Calu3 (cell line): Measurements from ENCODE around the gene PVALB. TPM values are rescaled to one million over a fixed set of nuclear protein-coding genes. Genes with fewer than 3 reads are reported as not detected.

Source experiments
- Bru-seq: library from RNA; stranded (reverse); fragments of 400-500 nt; gene quantifications from one replicate; lab custom pipeline; 2021; lab: Mats Ljungman, UMichigan
- BruChase-seq, 2 experiments: library from RNA; stranded (reverse); fragments of 400-500 nt; gene quantifications; one replicate each; lab custom pipeline; 2021; lab: Mats Ljungman, UMichigan
- BruUV-seq: library from RNA; stranded (reverse); fragments of 400-500 nt; replicated peaks from 2 replicates; lab custom pipeline; 2021; lab: Mats Ljungman, UMichigan
- CTCF ChIA-PET: fragments of 300-600 bp; sonication (Branson Sonifier 250); formaldehyde crosslinking; loops from one replicate; lab custom pipeline; 2022; ENCODE audit warnings: antibody characterized with exemption; lab: Charles Lee
- DNase-seq: peaks from one replicate; pipeline ENCODE4 v3.0.0; 2022
- H3K27ac Mint-ChIP-seq: one replicate; pipeline ENCODE4 v1.8.0; 2022; ENCODE audit warnings: mixed read lengths; ENCODE audit not compliant: unreplicated experiment
- H3K27me3 Mint-ChIP-seq: one replicate; pipeline ENCODE4 v1.8.0; 2022; ENCODE audit warnings: mixed read lengths; ENCODE audit not compliant: unreplicated experiment
- H3K36me3 Mint-ChIP-seq: one replicate; pipeline ENCODE4 v1.8.0; 2022; ENCODE audit warnings: mild to moderate bottlenecking, moderate library complexity, mixed read lengths; ENCODE audit not compliant: insufficient read depth, unreplicated experiment
- H3K4me1 Mint-ChIP-seq: one replicate; pipeline ENCODE4 v1.8.0; 2022; ENCODE audit warnings: mild to moderate bottlenecking, low read depth, mixed read lengths; ENCODE audit not compliant: unreplicated experiment
- H3K4me3 Mint-ChIP-seq: one replicate; pipeline ENCODE4 v1.8.0; 2022; ENCODE audit warnings: mild to moderate bottlenecking, low read depth, moderate library complexity, mixed read lengths; ENCODE audit not compliant: unreplicated experiment
- H3K9me3 Mint-ChIP-seq: one replicate; pipeline ENCODE4 v1.8.0; 2022; ENCODE audit warnings: low read depth, mixed read lengths; ENCODE audit not compliant: unreplicated experiment
- CTCF ChIP-seq: fragments of 200-600 bp; IDR thresholded peaks from one replicate; pipeline ENCODE4 v1.8.0; 2022; ENCODE audit warnings: antibody characterized with exemption; ENCODE audit not compliant: unreplicated experiment
- intact Hi-C: fragments of 100-400 bp; cut with micrococcal nuclease; formaldehyde crosslinking; loops from one replicate; pipeline ENCODE4 v1.10.0; 2022; ENCODE audit not compliant: unreplicated experiment
- long read RNA-seq: library from polyadenylated mRNA; stranded (forward); transcript quantifications from one replicate; pipeline ENCODE4 v2.0.0, GENCODE V29; 2022
- total RNA-seq: library from RNA; stranded (reverse); gene quantifications from 2 replicates; pipeline ENCODE4 v1.2.3, GENCODE V29; 2022

The PVALB gene, protein sequence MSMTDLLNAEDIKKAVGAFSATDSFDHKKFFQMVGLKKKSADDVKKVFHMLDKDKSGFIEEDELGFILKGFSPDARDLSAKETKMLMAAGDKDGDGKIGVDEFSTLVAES
- total RNA-seq = not detected in 2 replicates
- not detected for Bru-seq, nascent RNA
- not detected for BruChase-seq, experiment 1, labeled RNA remaining after a 6-hour chase
- not detected for BruChase-seq, experiment 2, labeled RNA remaining after a 2-hour chase
- long read RNA-seq, partial matches to known transcripts = 1 of 1 reads
- long read RNA-seq, other reads (novel, unspliced or antisense) = 0 of 1 reads

- no peak for TF ChIP-seq CTCF
- no peaks in the 10 kb centered on the region for H3K36me3 Mint-ChIP-seq
- H3K27me3 Mint-ChIP-seq = peaks cover 100% of the 10 kb centered on the region
- BruUV-seq = no TSS peak
- peak within 1 kb of the TSS; percentile 17 for H3K4me3 Mint-ChIP-seq
- intact Hi-C loops = no loop called here
- no peaks in the 10 kb centered on the region for H3K4me1 Mint-ChIP-seq
- no peaks in the 10 kb centered on the region for H3K9me3 Mint-ChIP-seq
- peak; percentile 32 for DNase-seq
- CTCF ChIA-PET = no interaction called here
- no peak within 1 kb of the TSS for H3K27ac Mint-ChIP-seq
These were observed at the start of gene PVALB for GRCh38 chr22:36816636-36817524. PVALB (minus strand) TSS chr22:36817035; CDS start chr22:36817005, 30 bp downstream.

- BruUV-seq = no TSS peak
These were observed 48.5 kb upstream of the PVALB start for GRCh38 chr22:36865346-36865745.

GRCh38 chr22:36864454-36865215, 47.8 kb upstream of the PVALB start:
- Mint-ChIP-seq H3K4me3 (no peak overlapping the region), H3K36me3 (no peaks in the 10 kb centered on the region), H3K4me1 (no peaks in the 10 kb centered on the region), H3K9me3 (no peaks in the 10 kb centered on the region), H3K27me3 (peaks cover 38% of the 10 kb centered on the region), H3K27ac (no peak overlapping the region)
- intact Hi-C loops = no loop called here
- CTCF ChIA-PET = interaction anchor here (1.1 kb wide), 1 partner anchor 9 kb away, joined by 4 read pairs; no protein-coding TSS in a partner anchor
- no peak for TF ChIP-seq CTCF
- no peak for DNase-seq
- BruUV-seq = no TSS peak

More at GRCh38 chr22:36865346-36865745, 48.5 kb upstream of the PVALB start:
- no peak overlapping the region for H3K27ac Mint-ChIP-seq
- no peak for DNase-seq
- H3K4me1 Mint-ChIP-seq = peaks cover 4% of the 10 kb centered on the region
- intact Hi-C loops = no loop called here
- CTCF ChIA-PET = interaction anchor here (1.1 to 2.0 kb wide), 2 partner anchors 8 to 9 kb away, joined by 4 to 6 read pairs; no protein-coding TSS in a partner anchor
- TF ChIP-seq CTCF = no peak
- H3K9me3 Mint-ChIP-seq = no peaks in the 10 kb centered on the region
- peaks cover 38% of the 10 kb centered on the region for H3K27me3 Mint-ChIP-seq
- H3K4me3 Mint-ChIP-seq = no peak overlapping the region
- peaks cover 1% of the 10 kb centered on the region for H3K36me3 Mint-ChIP-seq

DNA sequence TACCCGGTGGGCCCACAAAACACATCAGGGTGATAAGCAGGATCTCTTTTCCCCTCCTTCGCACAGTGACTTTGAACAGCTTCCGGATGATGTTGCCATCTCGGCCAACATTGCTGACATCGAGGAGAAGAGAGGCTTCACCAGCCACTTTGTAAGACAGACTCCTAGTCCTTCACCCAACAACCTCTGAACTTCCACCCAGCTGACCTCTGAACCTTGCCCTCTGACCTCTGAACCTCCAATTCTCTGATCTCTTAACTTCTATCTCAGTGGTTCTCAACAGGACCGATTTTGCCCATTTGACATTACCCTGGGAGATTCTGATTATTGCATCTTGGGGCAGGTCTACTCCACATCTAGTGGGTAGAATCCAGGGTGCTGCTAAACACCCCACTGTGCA, 47.1 kb upstream of the PVALB start:
- no TSS peak for BruUV-seq
- no peaks in the 10 kb centered on the region for H3K36me3 Mint-ChIP-seq
- TF ChIP-seq CTCF = no peak
- no peaks in the 10 kb centered on the region for H3K4me1 Mint-ChIP-seq
- CTCF ChIA-PET = no interaction called here
- DNase-seq = no peak
- H3K27ac Mint-ChIP-seq = no peak overlapping the region
- no peaks in the 10 kb centered on the region for H3K9me3 Mint-ChIP-seq
- no peak overlapping the region for H3K4me3 Mint-ChIP-seq
- intact Hi-C loops = no loop called here
- H3K27me3 Mint-ChIP-seq = peaks cover 38% of the 10 kb centered on the region
